Measurements from ENCODE around the gene EPS15.
"Not testable (repeated sequence)": the region's sequence is repeated elsewhere in the genome, so short reads cannot be mapped to it uniquely, and the experiment has no call there.

EPS15 gene

GRCh38 chr1:51423073-51423821, 95.8 kb downstream of the EPS15 start:
- no peak for DNase-seq

DNA sequence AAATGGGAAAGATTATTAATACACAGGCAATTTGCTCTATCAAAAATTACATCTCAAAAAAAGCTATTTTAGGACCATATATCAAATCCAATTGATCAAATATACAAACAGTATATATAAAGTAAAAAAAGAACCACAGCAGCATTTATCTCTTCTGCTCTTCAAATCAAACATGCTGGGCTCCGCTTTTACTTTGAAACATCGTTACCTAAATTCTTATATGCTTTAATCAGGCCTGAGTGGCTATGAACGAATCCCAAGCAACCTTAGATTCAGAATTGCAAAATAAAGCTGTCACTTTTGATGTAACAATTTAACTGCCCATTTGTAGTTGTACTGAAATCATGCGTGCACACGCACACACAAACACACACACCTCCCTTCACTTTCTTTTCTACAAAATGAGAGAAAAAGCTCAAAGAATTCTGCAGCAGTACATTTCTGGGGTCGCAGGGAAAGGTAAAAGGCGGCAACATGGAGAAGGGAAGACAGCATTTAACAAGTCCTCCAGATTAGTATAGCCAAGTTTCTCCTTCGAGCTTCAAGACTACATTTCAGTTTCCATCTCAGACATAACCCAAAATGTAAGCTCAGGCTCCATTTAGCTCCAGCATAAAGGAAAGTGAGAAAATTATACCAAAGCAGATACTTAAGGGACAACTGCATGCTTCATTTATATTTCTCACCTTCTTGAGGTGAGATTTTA, 96.5 kb downstream of the EPS15 start:
- no peak for DNase-seq

DNA sequence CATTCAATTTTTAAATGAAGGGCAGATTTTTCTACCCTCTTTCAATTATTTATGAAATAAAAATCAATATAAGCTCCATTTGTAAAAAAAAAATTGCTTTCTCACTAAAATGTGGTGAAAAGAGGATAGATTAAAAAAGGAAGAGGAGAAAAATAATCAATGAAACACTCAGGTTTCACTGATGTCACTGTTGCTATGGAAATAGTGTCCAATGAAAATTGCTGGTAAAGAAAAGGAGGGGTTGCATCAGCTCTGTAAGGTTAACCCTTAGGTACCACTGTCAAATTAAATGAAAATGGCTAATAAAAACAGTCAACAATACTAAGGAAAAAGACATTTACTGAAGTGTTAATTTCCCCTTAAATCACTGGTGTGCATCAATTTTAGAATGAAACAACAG, 97.1 kb downstream of the EPS15 start:
- DNase-seq = peak; percentile 77

- no peak for DNase-seq
These were observed 98.0 kb downstream of the EPS15 start for GRCh38 chr1:51420867-51421627.

DNA sequence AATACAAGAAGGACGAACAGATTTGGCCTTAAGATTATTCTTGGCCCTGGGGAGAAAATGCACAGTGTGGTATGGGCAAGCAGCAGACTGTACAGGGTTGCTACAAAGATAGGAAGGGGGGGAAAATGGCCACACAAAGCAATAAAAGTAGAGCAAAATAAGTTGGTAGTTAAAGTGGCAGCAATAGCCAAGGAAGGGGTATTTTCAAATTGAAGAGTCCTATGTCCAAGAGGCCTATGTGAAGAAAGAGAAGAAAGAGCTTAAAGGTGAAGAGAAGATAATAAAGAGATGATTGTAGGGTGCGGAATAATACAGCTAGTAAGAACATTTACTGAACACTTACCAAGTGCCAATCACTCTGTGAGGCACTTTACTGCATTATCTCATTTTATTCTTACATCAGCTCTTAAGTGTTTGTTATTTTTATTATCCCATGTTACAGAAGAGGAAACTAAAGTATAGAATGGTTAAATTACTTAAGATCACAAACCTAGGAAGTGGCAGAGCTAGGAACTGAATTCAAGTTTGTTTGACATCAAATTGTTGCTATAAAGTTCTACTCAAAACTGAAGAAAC, 100.6 kb downstream of the EPS15 start:
- no peak for DNase-seq

DNA sequence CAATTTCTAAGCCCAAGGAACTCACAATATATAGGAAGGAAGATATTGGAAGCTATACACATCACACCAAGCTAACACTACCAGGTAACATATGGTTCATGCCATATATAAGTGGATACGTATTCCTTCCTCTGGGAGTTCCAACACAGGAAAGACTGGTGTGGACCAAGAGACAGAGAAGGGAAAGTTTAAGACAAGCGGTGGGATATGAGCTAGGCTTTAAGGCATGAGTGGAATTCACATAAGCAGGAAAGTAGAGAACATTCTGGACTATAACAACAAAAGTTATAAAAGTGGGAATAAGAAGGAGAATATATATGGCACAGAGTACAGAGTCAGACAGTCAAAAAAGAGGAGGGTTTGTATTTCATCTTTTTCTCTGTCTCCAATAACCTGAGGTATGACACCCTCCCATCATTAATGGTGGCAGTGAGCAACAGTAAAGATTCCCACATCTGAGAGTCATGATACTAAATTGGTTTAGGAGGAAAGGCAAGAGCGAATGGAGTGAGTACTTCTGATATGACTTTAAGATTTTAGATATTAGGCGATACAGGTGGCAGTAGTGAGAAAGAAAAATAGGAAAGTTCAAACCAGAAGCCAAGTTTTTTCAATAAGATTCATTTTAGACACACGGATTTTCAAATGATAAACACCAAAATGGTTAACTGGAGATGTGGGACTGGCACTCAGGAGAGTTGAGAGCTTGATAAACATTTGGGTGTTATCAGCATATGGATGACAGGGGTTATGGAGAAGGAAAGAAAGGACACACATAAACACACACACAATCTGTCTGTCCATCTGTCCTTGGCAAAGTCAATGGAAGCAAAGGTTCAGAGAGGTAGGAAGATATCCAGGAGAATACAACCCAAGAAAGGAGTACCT, 101.3 kb downstream of the EPS15 start:
- peak; percentile 46 for DNase-seq

DNA sequence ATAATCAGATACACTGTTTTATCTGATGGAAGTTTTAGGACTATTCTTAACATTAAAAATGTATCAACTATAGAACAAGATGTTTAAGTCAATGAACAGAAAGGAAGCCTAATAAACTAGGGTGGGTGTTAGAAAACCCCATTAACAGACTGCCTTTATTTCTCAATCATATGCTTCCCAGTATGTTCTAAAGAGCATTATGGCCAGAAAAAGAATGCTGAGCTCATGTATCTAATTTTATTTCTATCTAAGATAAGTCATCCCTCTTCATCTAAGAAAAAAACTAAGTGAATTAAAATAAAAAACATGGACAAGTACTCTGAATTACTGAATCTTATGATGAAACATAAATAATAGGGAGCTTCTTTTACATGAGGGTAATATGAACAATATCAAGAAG, 102.2 kb downstream of the EPS15 start:
- DNase-seq = no peak

GRCh38 chr1:51415963-51416362, 103.1 kb downstream of the EPS15 start:
- peak; percentile 75 for DNase-seq

DNA sequence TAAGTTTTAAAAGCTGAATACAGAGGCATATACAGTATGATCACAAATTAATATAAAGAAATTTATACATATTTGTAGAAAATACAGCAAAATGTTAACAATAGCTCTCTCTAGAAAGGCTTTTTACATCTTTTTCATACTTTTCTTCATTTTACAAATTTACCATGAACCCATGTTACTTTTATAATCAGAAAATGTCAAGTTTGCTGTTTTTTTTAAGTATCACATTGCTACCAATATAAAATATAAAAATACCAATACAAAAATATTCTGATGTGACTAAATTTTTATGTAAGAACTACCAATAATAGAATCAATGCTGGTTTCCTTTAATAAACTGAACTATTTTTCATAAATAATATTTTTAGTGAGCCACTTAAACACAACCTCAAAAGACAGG, 104.3 kb downstream of the EPS15 start:
- DNase-seq = no peak

- not testable (repeated sequence) for DNase-seq
These were observed 107.2 kb downstream of the EPS15 start for GRCh38 chr1:51411820-51412219.

GRCh38 chr1:51410568-51411460, 108.3 kb downstream of the EPS15 start:
- peak; percentile 32 for DNase-seq

DNA sequence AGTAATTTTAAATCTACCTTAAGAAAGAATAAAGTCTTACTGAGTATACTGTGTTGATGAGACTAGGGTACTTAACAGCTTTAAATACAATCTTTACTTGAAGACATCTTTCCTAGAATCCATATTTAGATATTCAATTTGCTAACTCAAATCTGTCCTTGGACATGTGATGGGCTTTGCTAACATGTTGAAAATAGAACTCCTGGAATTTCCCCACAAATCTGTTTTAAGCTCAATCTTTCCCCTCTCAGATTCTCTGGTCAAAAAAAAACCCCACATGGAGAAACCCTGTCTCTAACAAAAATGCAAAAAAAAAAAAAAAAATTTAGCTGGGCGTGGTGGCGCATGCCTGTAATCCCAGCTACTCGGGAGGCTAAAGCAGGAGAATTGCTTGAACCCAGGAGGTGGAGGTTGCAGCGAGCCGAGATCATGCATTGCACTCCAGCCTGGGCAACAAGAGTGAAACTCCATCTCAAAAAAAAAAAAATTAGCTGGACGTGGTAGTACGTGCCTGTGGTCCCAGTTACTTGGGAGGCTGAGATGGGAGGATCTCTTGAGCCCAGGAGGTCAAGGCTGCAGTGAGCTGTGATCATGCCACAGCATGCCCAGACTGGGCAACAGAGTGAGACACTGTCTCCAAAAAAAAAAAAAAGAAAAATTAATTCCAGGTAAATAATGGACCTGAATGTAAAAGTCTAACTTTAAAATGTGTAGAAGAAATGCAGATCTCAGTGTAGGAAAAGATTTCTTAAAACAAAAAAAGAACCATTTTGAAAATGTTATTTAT, 109.1 kb downstream of the EPS15 start:
- DNase-seq = not testable (repeated sequence)

- DNase-seq = no peak
These were observed 126.8 kb downstream of the EPS15 start for GRCh38 chr1:51392241-51392640.

GRCh38 chr1:51390641-51391040, 128.4 kb downstream of the EPS15 start:
- DNase-seq = not testable (repeated sequence)

- DNase-seq = not testable (repeated sequence)
These were observed 131.8 kb downstream of the EPS15 start for GRCh38 chr1:51387288-51387687.

DNA sequence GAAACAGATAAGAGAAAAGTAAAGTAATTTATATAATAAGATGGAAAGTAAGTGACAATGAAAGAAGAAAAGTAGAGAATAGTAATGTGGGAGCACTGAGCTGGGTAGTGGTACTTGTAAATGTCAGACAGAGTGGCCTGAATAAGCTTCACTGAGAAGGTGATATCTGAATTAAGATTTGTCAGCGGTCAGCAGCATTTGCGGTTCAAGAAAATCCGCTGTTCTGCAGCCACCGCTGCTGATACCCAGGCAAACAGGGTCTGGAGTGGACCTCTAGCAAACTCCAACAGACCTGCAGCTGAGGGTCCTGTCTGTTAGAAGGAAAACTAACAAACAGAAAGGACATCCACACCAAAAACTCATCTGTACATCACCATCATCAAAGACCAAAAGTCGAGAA, 132.8 kb downstream of the EPS15 start:
- DNase-seq = not testable (repeated sequence)

DNA sequence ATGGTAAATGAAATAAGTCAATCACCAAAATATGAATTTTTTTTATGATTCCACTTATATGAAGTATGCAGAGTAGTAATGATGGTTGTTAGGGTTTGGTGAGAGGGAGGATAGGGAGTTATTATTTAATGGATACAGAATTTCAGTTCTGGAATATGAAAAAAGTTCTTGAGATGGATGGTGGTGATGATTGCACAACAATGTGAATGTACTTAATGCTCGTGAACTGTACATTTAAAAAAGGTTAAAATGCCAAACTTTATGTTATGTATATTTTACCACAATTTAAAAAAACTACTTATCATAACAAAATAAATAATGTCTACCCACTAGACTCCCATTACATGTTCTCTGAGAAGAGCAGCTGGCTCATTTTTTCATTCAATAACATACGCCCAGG, 133.3 kb downstream of the EPS15 start:
- no peak for DNase-seq

- no peak for DNase-seq
These were observed 137.1 kb downstream of the EPS15 start for GRCh38 chr1:51381964-51382363.

DNA sequence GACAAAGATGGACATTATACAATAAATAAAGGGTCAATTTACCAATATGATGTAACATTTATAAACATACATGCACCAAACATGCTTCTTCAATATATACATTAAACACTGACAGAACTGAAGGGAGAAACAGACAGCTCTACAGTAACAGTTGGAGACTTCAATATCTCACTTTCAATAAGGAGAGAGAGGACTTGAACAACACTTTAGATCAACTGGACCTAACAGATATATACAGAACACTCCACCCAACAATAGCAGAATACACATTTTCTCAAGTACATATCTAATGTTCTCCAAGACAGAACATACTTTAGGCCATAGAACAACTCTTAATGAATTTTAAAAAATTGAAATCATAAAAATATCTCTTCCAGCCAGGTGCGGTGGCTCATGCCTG, 138.1 kb downstream of the EPS15 start:
- no peak for DNase-seq

DNA sequence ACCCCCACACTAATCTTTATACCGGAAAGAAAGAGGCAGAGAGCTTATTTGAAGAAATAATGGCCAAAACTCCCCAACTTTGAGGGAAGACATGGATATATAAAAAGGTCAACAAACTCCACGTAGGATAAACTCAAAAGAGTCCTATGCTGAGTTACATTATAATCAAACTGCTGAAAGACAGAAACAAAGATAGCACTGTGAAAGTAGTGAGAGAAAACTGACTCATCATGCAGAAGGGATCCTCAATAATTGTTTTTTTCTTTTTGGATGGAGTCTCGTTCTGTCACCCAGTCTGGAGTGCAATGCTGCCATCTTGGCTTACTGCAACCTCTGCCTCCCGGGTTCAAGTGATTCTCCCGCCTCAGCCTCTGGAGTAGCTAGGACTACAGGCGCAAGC, 140.2 kb downstream of the EPS15 start:
- no peak for DNase-seq
